LNCAP (cell line): ENCODE data around the gene CLDN25.

Experiments used
- TF ChIP-seq, protein P1 (sequence below): fragments of 450-650 bp; IDR thresholded peaks from 2 replicates; pipeline ENCODE4 v1.5.1; 2017; ENCODE audit warnings: mild to moderate bottlenecking

Gene CLDN25

GRCh38 chr11:113779496-113779895, at the start of gene CLDN25:
CLDN25 (plus strand) TSS chr11:113779796; CDS start chr11:113779796, 0 bp downstream.
- TF ChIP-seq, protein P1, sequence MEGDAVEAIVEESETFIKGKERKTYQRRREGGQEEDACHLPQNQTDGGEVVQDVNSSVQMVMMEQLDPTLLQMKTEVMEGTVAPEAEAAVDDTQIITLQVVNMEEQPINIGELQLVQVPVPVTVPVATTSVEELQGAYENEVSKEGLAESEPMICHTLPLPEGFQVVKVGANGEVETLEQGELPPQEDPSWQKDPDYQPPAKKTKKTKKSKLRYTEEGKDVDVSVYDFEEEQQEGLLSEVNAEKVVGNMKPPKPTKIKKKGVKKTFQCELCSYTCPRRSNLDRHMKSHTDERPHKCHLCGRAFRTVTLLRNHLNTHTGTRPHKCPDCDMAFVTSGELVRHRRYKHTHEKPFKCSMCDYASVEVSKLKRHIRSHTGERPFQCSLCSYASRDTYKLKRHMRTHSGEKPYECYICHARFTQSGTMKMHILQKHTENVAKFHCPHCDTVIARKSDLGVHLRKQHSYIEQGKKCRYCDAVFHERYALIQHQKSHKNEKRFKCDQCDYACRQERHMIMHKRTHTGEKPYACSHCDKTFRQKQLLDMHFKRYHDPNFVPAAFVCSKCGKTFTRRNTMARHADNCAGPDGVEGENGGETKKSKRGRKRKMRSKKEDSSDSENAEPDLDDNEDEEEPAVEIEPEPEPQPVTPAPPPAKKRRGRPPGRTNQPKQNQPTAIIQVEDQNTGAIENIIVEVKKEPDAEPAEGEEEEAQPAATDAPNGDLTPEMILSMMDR = no peak

DNA sequence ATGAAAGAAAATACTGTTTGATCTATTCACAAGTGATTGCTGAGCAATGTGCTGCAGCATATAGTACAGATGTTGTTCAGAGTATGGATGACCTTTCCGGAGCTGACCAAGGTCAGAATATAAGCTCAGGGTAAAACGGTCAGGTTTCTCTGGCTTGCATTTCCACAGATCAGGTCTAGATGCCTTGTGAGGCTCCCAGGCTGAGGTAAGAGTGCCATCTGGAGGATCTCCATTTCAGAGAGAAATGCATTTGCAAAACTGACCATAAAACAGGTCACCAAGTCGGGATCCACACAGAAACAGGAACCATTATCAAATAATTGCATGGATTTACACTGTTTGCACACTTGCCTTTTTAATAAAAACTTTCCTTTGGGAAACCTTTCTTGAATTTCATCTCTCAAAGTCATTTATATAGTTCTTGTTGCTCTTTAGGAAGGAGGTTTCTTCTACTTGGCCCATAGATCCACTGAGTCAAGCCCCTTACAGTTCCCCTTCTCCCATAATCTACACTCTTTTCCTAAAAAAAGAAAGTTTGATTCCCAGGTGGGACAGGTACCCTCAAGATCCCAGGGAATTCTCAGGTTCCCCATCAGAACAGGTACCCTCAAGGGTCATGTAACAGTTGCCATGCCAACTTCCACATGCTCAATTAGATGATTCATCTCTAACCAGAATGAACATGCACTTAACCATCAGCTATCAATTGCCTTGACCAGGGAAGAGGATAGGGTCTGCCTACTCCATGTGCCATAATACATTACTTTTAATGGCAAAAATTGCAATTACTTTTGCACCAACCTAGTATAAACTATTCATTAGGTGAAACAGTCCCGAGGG, 48.5 kb upstream of the CLDN25 start:
- TF ChIP-seq, protein P1 = peak; percentile 64

DNA sequence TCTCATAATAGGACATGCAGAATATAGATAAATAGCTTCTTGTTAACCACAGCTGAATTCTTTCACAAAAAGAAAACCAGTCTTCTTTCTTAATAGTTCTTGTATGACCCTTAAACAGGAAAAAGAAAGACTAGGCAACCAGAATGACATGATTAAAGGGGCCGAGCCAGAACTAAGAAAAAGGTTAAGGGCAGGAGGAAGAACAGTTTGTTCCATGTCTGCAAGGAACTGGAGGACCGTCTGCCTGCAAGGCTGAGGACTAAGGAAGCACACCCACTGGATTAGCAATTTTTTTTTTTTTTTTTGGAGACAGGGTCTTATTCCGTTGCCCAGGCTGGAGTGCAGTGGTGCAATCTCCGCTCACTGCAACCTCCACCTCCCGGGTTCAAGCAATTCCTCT, 47.5 kb upstream of the CLDN25 start:
- TF ChIP-seq, protein P1 = no peak

DNA sequence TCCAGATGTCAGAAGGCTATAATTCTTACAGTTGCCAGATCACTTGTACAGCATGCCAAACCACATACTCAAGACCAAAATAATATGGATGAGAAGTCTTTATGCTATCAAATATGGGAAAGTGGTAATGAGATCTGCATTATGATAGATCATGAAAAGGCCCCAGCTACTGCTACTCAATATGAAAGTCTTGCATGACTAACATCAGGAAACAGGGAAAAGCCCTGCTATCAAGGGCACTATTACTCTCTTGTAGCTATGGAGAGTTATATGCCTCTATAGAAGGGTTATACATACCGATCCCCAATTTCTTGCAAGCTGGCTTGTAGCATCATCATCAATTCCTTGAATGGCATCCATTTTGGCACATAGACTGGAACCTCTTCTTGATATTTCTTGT, 43.3 kb upstream of the CLDN25 start:
- TF ChIP-seq, protein P1 = no peak

DNA sequence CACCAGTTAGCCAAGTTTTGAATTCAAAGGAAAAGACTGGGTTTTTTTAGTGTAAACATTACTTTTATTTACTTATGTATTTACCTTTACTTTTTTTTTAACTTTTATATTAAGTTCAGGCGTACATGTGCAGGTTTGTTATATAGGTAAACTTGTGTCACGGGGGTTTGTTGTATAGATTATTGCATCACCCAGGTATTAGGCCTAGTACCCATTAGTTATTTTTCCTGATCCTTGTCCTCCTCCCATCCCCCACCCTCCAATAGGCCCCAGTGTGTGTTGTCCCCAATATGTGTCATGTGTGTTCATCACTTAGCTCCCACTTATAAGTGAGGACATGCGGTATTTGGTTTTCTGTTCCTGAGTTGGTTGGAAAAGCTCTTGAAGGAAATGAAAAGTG, 26.7 kb upstream of the CLDN25 start:
- TF ChIP-seq, protein P1 = no peak

DNA sequence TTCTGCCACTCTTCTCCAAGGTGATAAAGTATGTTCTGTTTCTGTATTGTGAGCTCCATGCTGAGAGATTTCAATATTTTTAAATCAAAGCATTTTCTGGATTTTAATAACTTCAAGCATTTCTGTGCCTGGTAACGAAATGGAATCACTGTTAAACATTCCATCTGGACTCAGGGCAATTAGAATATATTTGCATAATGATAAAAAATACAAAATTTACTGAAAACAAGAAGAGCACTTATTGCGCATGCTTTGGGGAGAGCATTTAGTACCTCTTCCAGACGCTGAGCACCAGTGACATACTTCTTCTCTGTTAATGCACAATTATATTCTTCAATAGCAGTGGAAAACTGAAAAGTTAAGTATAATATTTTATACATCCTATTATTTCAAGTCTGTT, 19.4 kb upstream of the CLDN25 start:
- TF ChIP-seq, protein P1 = no peak

DNA sequence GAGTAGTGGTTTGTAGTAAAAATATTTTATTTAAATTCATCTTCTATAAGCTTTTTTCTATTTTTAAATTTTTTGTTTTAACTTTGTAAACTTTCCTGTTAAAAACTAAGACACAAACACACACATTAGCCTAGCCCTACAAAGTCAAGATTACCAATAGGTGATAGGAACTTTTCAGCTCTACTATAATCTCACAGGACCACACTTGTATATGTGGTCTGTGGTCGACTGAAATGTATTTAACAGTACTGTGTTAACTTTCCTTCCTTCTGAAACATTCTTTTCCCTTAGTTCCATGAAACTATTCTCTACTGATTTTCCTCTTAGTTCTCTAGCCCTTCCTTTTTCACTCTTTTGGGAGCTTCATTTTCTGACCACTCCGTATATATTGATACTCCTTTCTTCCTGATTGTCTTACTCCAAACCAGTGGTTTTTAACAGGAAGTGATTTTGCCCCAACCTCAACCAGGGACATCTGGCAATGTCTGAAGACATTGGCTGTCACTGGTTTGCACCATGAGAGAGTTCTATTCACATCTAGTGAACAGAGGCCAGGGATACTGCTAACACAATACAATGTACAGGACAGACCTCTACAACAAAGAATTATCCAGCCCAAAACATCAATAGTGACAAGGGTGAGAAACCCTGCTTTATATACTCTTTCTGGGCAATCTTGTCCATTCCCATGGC, 14.9 kb upstream of the CLDN25 start:
- TF ChIP-seq, protein P1 = no peak
